BLaER1 treated with 17β-estradiol and CSF1 and Interleukin-3, amounts not matched to agents 10 nM and 100 nM (cell line): ENCODE data around the gene LYPD6B.

ENCODE experiments used
- H3K27ac ChIP-seq, 11 experiments: shearing (Covaris generic); formaldehyde crosslinking; 2 replicates each; pipeline ENCODE4 v1.8.1; 2022
- H3K27me3 ChIP-seq, 11 experiments: shearing (Covaris generic); formaldehyde crosslinking; 2 replicates each; pipeline ENCODE4 v1.8.1; 2022
- H3K36me3 ChIP-seq, 11 experiments: shearing (Covaris generic); formaldehyde crosslinking; 2 replicates each; pipeline ENCODE4 v1.8.1; 2022
- H3K4me1 ChIP-seq, 10 experiments: shearing (Covaris generic); formaldehyde crosslinking; 2 replicates each; pipeline ENCODE4 v1.8.1; 2022
- H3K4me2 ChIP-seq, 11 experiments: shearing (Covaris generic); formaldehyde crosslinking; 2 replicates each; pipeline ENCODE4 v1.8.1; 2022
- H3K4me3 ChIP-seq, 10 experiments: shearing (Covaris generic); formaldehyde crosslinking; 2 replicates each; pipeline ENCODE4 v1.8.1; 2022
- H3K9ac ChIP-seq, 11 experiments: shearing (Covaris generic); formaldehyde crosslinking; 2 replicates each; pipeline ENCODE4 v1.8.1; 2022
- H3K9me3 ChIP-seq, 11 experiments: shearing (Covaris generic); formaldehyde crosslinking; replicated peaks in 1 of 11; 2 replicates each; pipeline ENCODE4 v1.8.1; 2022
- H4K20me1 ChIP-seq, 11 experiments: shearing (Covaris generic); formaldehyde crosslinking; 2 replicates each; pipeline ENCODE4 v1.8.1; 2022
- Cebpa-rat ChIP-seq, 11 experiments: shearing (Covaris generic); IDR thresholded peaks; 2 replicates each; pipeline ENCODE4 v1.8.1; 2022

The LYPD6B gene

DNA sequence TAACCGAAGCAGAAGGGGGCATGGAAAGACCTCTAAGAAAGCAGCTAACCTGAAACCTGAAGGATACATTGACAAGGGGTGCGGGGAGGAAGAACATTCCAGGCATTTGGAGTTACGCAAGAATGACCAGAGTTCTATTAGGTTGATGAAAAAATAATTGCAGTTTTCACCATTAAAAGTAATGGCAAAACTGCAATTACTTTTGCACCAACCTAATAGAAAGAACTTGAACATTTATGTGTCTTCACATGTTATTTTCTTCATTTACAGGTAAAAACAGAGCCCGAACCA lies 110.5 kb downstream of the LYPD6B start:
- Histone ChIP-seq H4K20me1 (0 out of 22 replicates have a peak, but pooled peaks cover 0 to 3% (median 0%) of the 10 kb centered on the region in 11 experiments), H3K4me3 (no peak overlapping the region), H3K9ac (no peak overlapping the region), H3K4me2 (no peak overlapping the region), H3K27ac (no peak overlapping the region), H3K4me1 (peaks cover 40 to 49% (median 48%) of the 10 kb centered on the region in 10 experiments), H3K36me3 (no peaks in the 10 kb centered on the region), H3K27me3 (peaks cover 0 to 72% (median 8%) of the 10 kb centered on the region in 11 experiments; a peak in 10 of 22 replicates), H3K9me3 (no peaks in the 10 kb centered on the region)
- peak in 2 of 11 experiments; percentile 11 to 62; a peak in 3 of 22 replicates for TF ChIP-seq Cebpa-rat (IDR thresholded peaks at IDR 0.05)

DNA sequence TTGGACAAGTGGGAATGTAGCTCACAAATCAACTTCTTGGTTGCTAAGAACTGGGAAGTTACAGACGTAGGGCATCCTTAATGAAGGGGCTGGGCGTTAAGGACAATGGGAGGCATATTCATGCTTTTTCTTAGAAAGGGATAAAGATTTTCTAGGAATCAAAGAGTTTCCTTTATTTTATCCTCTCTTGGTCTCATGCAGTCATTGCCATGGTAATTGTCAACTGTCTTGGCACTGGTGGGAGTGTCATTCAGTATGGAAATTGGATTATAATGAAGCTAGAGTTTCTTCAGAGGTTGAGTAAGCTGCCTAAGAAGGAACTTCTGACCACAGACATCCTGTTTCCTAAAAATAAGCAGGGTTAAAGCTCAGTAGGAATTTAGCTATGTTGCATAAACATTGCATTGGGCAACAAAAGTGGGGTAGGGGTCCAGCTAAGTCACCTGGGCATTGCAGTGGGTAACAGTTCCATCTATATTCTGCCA lies 114.0 kb downstream of the LYPD6B start:
- no peaks in the 10 kb centered on the region for H3K36me3 ChIP-seq
- no peaks in the 10 kb centered on the region for H3K9me3 ChIP-seq
- peak overlapping the region; percentile 51 to 91 (median 80) for H3K4me2 ChIP-seq
- H3K4me3 ChIP-seq = peak overlapping the region in 2 of 10 experiments; percentile 10 to 28; a peak in 1 of 20 replicates
- TF ChIP-seq Cebpa-rat (IDR thresholded peaks at IDR 0.05) = peak; percentile 32 to 94 (median 92); a peak in 19 of 22 replicates
- peaks cover 17 to 50% (median 46%) of the 10 kb centered on the region in 10 experiments for H3K4me1 ChIP-seq
- H3K27ac ChIP-seq = peak overlapping the region in 10 of 11 experiments; percentile 24 to 87 (median 80); a peak in 20 of 22 replicates
- H3K9ac ChIP-seq = peak overlapping the region in 8 of 11 experiments; percentile 15 to 65 (median 46); a peak in 11 of 22 replicates
- peaks cover 0 to 66% (median 7%) of the 10 kb centered on the region in 11 experiments; a peak in 10 of 22 replicates for H3K27me3 ChIP-seq
- H4K20me1 ChIP-seq = peaks cover 0 to 8% (median 0%) of the 10 kb centered on the region in 11 experiments; a peak in 2 of 22 replicates

DNA sequence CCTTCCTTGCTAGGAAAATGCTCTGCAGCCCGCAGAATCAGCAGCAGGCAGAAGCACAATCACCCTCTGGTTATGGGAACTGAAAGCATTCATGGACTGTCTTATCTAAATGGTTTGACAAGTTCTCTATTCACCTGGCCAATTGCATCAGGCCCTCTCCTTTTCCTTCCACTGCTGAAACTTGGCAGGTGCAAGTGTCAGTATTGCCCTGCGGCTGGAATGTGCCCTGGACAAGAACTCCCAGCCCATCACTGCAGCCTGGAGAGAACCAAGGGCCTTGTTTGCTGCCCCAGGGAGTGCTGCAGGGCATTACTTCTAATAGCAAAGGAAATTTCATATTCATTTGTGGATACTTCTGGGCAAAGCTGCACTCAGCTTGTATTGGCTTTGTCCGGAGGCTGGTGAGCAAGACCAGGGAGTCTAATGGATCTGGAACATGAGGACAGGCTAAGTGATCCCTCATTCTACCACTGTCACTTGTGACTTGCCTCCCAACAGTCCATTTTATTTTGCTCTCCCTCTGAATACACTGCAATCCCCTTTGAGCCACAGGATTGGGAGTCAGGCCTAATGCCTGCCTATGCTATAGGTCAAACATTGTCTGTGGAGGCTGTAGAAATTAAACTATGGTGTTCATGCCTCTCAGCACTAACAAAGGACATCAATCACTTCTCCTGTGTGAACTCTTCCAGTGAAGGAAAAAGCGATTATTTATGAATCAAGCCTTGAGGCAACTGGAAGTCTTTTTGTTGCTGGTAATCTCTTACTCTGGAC lies 116.9 kb downstream of the LYPD6B start:
- peaks cover 0 to 67% (median 24%) of the 10 kb centered on the region in 11 experiments; a peak in 14 of 22 replicates for H3K27me3 ChIP-seq
- no peak overlapping the region for H3K4me3 ChIP-seq
- H3K4me2 ChIP-seq = peak overlapping the region in 7 of 11 experiments; percentile 10 to 41 (median 30); a peak in 10 of 22 replicates
- no peak overlapping the region for H3K9ac ChIP-seq
- peaks cover 0 to 8% (median 0%) of the 10 kb centered on the region in 11 experiments; a peak in 2 of 22 replicates for H4K20me1 ChIP-seq
- no peak overlapping the region; a peak in 2 of 22 replicates for H3K27ac ChIP-seq
- H3K36me3 ChIP-seq = no peaks in the 10 kb centered on the region
- peaks cover 23 to 55% (median 50%) of the 10 kb centered on the region in 10 experiments for H3K4me1 ChIP-seq
- H3K9me3 ChIP-seq = no peaks in the 10 kb centered on the region
- TF ChIP-seq Cebpa-rat (IDR thresholded peaks at IDR 0.05) = no peak

DNA sequence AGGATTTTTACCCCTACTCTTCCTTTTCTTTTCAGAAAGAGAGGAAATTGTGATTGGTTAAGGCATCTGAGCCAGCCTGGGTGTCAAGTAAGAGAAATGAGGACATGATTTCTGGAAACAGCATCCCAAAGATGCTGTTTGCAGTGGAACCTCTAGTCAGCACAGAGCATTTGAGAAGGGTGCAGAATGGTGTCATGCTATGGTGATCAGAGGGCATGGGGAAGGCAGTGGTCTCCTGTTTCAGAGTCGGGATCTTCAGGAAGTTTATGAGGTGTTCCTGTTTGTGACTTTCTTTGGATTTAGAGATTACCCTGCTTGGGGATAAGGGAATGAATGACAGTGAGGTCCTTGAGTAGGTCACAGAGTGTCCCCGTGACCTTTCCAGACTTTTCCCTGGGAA lies 117.5 kb downstream of the LYPD6B start:
- Histone ChIP-seq H3K36me3 (no peaks in the 10 kb centered on the region), H3K4me1 (peaks cover 29 to 60% (median 56%) of the 10 kb centered on the region in 10 experiments), H3K4me2 (peak overlapping the region in 2 of 11 experiments; percentile 30 to 35; a peak in 2 of 22 replicates), H3K27me3 (peaks cover 0 to 69% (median 24%) of the 10 kb centered on the region in 11 experiments; a peak in 14 of 22 replicates), H3K9me3 (no peaks in the 10 kb centered on the region), H4K20me1 (peaks cover 0 to 14% (median 0%) of the 10 kb centered on the region in 11 experiments; a peak in 2 of 22 replicates), H3K9ac (no peak overlapping the region), H3K4me3 (no peak overlapping the region), H3K27ac (no peak overlapping the region; a peak in 1 of 22 replicates)
- TF ChIP-seq Cebpa-rat (IDR thresholded peaks at IDR 0.05) = no peak

DNA sequence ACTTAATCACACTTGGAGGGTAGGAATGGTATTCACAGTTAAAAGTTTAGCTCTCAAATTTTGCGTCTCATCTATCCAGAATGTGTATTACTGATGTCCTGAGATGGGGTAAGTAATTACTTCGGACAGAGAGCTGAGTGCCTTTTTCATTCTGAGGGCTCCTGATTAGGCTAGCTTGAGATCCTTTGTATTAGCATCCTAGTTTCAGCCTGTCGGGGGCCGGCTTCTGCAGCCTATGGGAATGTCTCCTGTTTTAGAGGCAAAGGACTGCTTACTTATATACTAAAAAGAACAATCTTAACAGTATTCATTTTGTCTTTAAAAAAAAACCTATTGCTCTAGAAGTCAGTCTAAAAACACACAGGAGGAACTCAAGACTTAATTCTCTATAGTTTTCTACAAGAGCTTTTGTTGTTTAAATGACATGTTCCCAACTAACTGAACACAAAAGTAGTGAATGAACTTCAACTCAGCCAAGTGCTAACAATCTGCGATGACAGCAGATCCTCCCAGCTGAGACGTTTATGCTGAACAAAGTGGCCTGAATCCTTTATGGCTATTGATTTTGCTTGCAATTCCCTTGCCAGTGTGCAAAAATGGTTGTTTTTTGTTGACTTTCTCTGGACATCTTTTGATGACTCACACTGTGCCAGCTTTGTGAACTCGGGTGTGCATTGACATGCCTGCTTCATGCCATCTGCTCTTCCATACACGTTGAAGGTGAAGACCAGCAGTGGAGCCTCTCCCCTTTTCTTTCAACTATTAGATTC lies 118.7 kb downstream of the LYPD6B start:
- Histone ChIP-seq H3K9ac (no peak overlapping the region), H3K9me3 (no peaks in the 10 kb centered on the region), H3K4me1 (peaks cover 36 to 60% (median 56%) of the 10 kb centered on the region in 10 experiments), H3K27me3 (peaks cover 0 to 66% (median 24%) of the 10 kb centered on the region in 11 experiments; a peak in 15 of 22 replicates), H4K20me1 (peaks cover 0 to 20% (median 0%) of the 10 kb centered on the region in 11 experiments; a peak in 2 of 22 replicates), H3K36me3 (no peaks in the 10 kb centered on the region), H3K4me3 (no peak overlapping the region), H3K4me2 (no peak overlapping the region), H3K27ac (no peak overlapping the region)
- TF ChIP-seq Cebpa-rat (IDR thresholded peaks at IDR 0.05) = no peak

DNA sequence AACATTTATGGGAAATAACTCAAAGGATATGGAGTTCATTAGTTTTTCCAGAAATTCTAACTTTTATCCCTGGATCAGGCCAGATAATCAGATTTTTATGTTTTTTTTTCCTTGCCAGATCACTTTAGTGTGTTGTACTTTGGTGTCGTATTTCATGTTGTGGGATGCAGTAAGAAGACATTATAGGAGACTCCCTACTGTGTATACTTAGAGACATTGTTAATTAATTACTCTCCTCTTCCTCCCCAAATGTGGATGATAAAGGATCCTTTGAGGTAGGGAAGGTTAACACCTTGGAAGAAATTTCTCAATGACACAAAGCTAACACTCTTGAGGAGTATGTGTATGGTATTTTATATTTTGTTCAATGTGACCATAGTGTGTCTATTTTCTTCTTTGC lies 120.5 kb downstream of the LYPD6B start:
- peaks cover 0 to 20% (median 0%) of the 10 kb centered on the region in 11 experiments; a peak in 2 of 22 replicates for H4K20me1 ChIP-seq
- peaks cover 0 to 80% (median 37%) of the 10 kb centered on the region in 11 experiments; a peak in 15 of 22 replicates for H3K27me3 ChIP-seq
- no peaks in the 10 kb centered on the region for H3K36me3 ChIP-seq
- no peak overlapping the region for H3K9ac ChIP-seq
- H3K27ac ChIP-seq = no peak overlapping the region
- H3K4me2 ChIP-seq = no peak overlapping the region
- H3K9me3 ChIP-seq = 0 out of 22 replicates have a peak, but pooled peaks cover 0 to under 1% (median 0%) of the 10 kb centered on the region in 11 experiments
- TF ChIP-seq Cebpa-rat (IDR thresholded peaks at IDR 0.05) = no peak
- H3K4me3 ChIP-seq = no peak overlapping the region
- H3K4me1 ChIP-seq = peaks cover 25 to 50% (median 42%) of the 10 kb centered on the region in 10 experiments

DNA sequence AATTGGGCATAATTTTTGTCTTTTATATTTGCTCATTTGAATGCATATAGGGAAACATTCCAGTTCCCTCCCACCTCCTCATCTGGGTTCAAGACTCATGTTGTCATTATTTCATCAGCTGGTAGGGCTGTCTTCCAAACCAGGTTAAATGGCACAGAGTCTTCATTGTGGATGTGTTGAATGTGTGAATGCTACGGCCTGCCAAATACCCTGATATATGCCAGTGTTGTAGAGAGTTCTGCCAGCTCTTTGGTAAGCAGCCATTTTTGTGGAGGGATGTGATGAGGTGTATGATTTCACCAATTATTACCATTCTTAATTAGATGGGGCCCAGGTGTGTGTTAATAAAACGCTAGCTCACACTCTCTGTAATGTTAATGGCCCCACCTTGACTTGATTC lies 121.7 kb downstream of the LYPD6B start:
- H3K27me3 ChIP-seq = peaks cover 0 to 90% (median 49%) of the 10 kb centered on the region in 11 experiments; a peak in 15 of 22 replicates
- H3K36me3 ChIP-seq = no peaks in the 10 kb centered on the region
- H3K9me3 ChIP-seq = peaks cover 0 to 13% (median 6%) of the 10 kb centered on the region in 11 experiments; a peak in 8 of 22 replicates
- H3K9ac ChIP-seq = no peak overlapping the region
- H3K4me1 ChIP-seq = peaks cover 25 to 40% (median 31%) of the 10 kb centered on the region in 10 experiments
- no peak for TF ChIP-seq Cebpa-rat (IDR thresholded peaks at IDR 0.05)
- peak overlapping the region; percentile 66 to 94 (median 86) for H3K4me2 ChIP-seq
- H4K20me1 ChIP-seq = peaks cover 0 to 16% (median 0%) of the 10 kb centered on the region in 11 experiments; a peak in 2 of 22 replicates
- peak overlapping the region in 3 of 11 experiments; percentile 5 to 81 (median 39); a peak in 3 of 22 replicates for H3K27ac ChIP-seq
- H3K4me3 ChIP-seq = no peak overlapping the region

DNA sequence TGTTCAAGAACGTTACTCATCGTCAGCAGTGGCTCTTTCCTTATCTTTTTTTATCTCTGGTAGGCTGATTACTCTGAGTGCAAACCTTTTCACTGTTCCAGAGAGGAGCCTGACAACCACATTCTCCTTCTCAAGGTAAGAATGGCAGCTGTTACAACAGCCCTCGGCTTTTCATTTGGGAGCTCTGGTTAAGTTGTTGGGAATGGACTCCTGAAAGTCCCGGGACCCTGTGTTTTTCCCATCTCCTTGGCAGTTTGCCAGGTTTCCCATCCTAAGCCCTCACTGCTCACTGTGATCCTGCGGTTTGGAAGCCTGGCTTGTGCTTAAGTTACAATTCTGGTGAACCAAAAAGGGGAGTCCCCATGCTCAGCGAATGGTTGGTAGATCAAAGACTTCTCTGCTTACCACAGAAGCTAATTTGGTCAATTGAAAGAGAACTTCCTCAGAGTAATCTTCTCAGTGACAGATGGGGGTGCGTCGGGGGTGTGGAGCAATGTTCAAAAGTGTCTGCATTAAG lies 122.3 kb downstream of the LYPD6B start:
- Histone ChIP-seq H3K27ac (peak overlapping the region in 8 of 11 experiments; percentile 42 to 81 (median 70); a peak in 13 of 22 replicates), H3K36me3 (no peaks in the 10 kb centered on the region), H4K20me1 (peaks cover 0 to 12% (median 0%) of the 10 kb centered on the region in 11 experiments; a peak in 2 of 22 replicates), H3K4me1 (peaks cover 24 to 34% (median 27%) of the 10 kb centered on the region in 10 experiments), H3K4me2 (peak overlapping the region; percentile 66 to 94 (median 86)), H3K9me3 (peaks cover 0 to 16% (median 6%) of the 10 kb centered on the region in 11 experiments; a peak in 8 of 22 replicates), H3K9ac (no peak overlapping the region), H3K4me3 (peak overlapping the region in 1 of 10 experiments; percentile 1; a peak in 1 of 20 replicates), H3K27me3 (peaks cover 0 to 90% (median 53%) of the 10 kb centered on the region in 11 experiments; a peak in 15 of 22 replicates)
- peak in 4 of 11 experiments; percentile 23 to 76 (median 48); a peak in 5 of 22 replicates for TF ChIP-seq Cebpa-rat (IDR thresholded peaks at IDR 0.05)
